HepG2 (cell line): ENCODE data around the gene TMEM9. TPM values are rescaled to one million over a fixed set of nuclear protein-coding genes. Genes with fewer than 3 reads are reported as not detected.

Experiments
- AFF4 ChIP-seq: sonication (generic); formaldehyde crosslinking; IDR thresholded peaks from 2 replicates; pipeline ENCODE4 v1.4.0; 2020; ENCODE audit warnings: missing genetic modification reagents
- HCFC1 ChIP-seq: fragments of 150-350 bp; IDR thresholded peaks from 2 replicates; pipeline ENCODE4 v1.6.1; 2014; ENCODE audit warnings: low read depth, low read length
- HMG20A ChIP-seq: IDR thresholded peaks from 2 replicates; pipeline ENCODE4 v1.6.1; 2016; ENCODE audit warnings: borderline replicate concordance
- HNF4A ChIP-seq: sonication (generic); formaldehyde crosslinking; IDR thresholded peaks from 2 replicates; pipeline ENCODE4 v1.4.0; 2020; ENCODE audit warnings: missing genetic modification reagents
- HNRNPUL1 ChIP-seq: fragments of 200-400 bp; formaldehyde crosslinking; IDR thresholded peaks from 2 replicates; pipeline ENCODE4 v1.6.1; 2017; ENCODE audit warnings: low read depth, mild to moderate bottlenecking, low read length, moderate library complexity
- KDM1A ChIP-seq: IDR thresholded peaks from 2 replicates; pipeline ENCODE4 v1.6.1; 2016; ENCODE audit warnings: missing compliant biosample characterization
- MAFF ChIP-seq: IDR thresholded peaks from 2 replicates; pipeline ENCODE4 v1.6.1; 2011; ENCODE audit warnings: low read depth, low read length, improper control_type of control experiment
- MED1 ChIP-seq: sonication (generic); formaldehyde crosslinking; IDR thresholded peaks from 2 replicates; pipeline ENCODE4 v1.4.0; 2020; ENCODE audit warnings: missing genetic modification reagents
- NFATC3 ChIP-seq: sonication (generic); formaldehyde crosslinking; IDR thresholded peaks from 2 replicates; pipeline ENCODE4 v1.5.1; 2020; ENCODE audit warnings: mild to moderate bottlenecking, missing genetic modification reagents
- PAWR ChIP-seq: sonication (generic); formaldehyde crosslinking; IDR thresholded peaks from 2 replicates; pipeline ENCODE4 v1.4.0; 2020; ENCODE audit warnings: missing genetic modification reagents, mild to moderate bottlenecking, borderline replicate concordance
- POLR2AphosphoS5 ChIP-seq: IDR thresholded peaks from 2 replicates; pipeline ENCODE4 v1.6.1; 2012; ENCODE audit warnings: low read depth, low read length
- RBAK ChIP-seq: sonication (generic); formaldehyde crosslinking; IDR thresholded peaks from 2 replicates; pipeline ENCODE4 v1.5.1; 2020; ENCODE audit warnings: mild to moderate bottlenecking, missing genetic modification reagents
- SAFB2 ChIP-seq: sonication (generic); formaldehyde crosslinking; IDR thresholded peaks from 2 replicates; pipeline ENCODE4 v1.5.1; 2020; ENCODE audit warnings: missing genetic modification reagents, low read depth, mild to moderate bottlenecking, borderline replicate concordance
- SNAPC2 ChIP-seq: sonication (generic); formaldehyde crosslinking; IDR thresholded peaks from 2 replicates; pipeline ENCODE4 v1.8.1; 2022; ENCODE audit warnings: mild to moderate bottlenecking, missing genetic modification reagents
- ZNF12 ChIP-seq: sonication (generic); formaldehyde crosslinking; IDR thresholded peaks from 2 replicates; pipeline ENCODE4 v1.5.0; 2020; ENCODE audit warnings: missing genetic modification reagents
- ZNF17 ChIP-seq: sonication (generic); formaldehyde crosslinking; IDR thresholded peaks from 2 replicates; pipeline ENCODE4 v1.5.0; 2020; ENCODE audit warnings: mild to moderate bottlenecking, missing genetic modification reagents
- ZNF224 ChIP-seq: sonication (generic); formaldehyde crosslinking; IDR thresholded peaks from 2 replicates; pipeline ENCODE4 v1.5.0; 2020; ENCODE audit warnings: mild to moderate bottlenecking, missing genetic modification reagents
- ZNF343 ChIP-seq: sonication (generic); formaldehyde crosslinking; IDR thresholded peaks from 2 replicates; pipeline ENCODE4 v1.4.0; 2020; ENCODE audit warnings: mild to moderate bottlenecking, missing genetic modification reagents
- ZNF598 ChIP-seq: sonication (generic); formaldehyde crosslinking; IDR thresholded peaks from 2 replicates; pipeline ENCODE4 v1.5.1; 2020; ENCODE audit warnings: mild to moderate bottlenecking, missing genetic modification reagents, borderline replicate concordance
- polyA plus RNA-seq, 8 experiments: library from polyadenylated mRNA; depleted of rRNA in 3 of 8; stranded (reverse) in 7 of 8; unstranded in 1 of 8; fragments of >200 nt; fragmentation: Illumina TruSeq in 4 of 8; extraction: Trizol in 4 of 8; gene quantifications; 2 replicates each; pipeline versions ENCODE4 v1.2.1 to v1.2.3, GENCODE V29; 2011 to 2016; ENCODE audit warnings: low read depth in 4 of 8, missing spikeins in 1 of 8, mixed read lengths in 1 of 8; ENCODE audit not compliant: insufficient read depth in 1 of 8
- total RNA-seq, 5 experiments: library from RNA; depleted of rRNA; stranded (reverse); fragments of >200 nt; fragmentation: Illumina TruSeq; extraction: Trizol; gene quantifications; 2 replicates each; pipeline ENCODE4 v1.2.3, GENCODE V29; 2016; ENCODE audit warnings: low read depth in 1 of 5
- TF ChIP-seq, protein P1 (sequence below): sonication (generic); formaldehyde crosslinking; conservative IDR thresholded peaks from 2 replicates; pipeline ENCODE4 v1.4.0; 2020; ENCODE audit warnings: missing genetic modification reagents
- TF ChIP-seq, protein P2 (sequence below): sonication (generic); formaldehyde crosslinking; conservative IDR thresholded peaks from 2 replicates; pipeline ENCODE4 v1.4.0; 2020; ENCODE audit warnings: mild to moderate bottlenecking, missing genetic modification reagents, moderate library complexity

TMEM9 gene
- total and polyA plus RNA-seq, 2 of the 13 experiments (the other 11 are each of a cell fraction or from before 2014, with no cell fraction given) = 60.9 to 102 TPM

DNA sequence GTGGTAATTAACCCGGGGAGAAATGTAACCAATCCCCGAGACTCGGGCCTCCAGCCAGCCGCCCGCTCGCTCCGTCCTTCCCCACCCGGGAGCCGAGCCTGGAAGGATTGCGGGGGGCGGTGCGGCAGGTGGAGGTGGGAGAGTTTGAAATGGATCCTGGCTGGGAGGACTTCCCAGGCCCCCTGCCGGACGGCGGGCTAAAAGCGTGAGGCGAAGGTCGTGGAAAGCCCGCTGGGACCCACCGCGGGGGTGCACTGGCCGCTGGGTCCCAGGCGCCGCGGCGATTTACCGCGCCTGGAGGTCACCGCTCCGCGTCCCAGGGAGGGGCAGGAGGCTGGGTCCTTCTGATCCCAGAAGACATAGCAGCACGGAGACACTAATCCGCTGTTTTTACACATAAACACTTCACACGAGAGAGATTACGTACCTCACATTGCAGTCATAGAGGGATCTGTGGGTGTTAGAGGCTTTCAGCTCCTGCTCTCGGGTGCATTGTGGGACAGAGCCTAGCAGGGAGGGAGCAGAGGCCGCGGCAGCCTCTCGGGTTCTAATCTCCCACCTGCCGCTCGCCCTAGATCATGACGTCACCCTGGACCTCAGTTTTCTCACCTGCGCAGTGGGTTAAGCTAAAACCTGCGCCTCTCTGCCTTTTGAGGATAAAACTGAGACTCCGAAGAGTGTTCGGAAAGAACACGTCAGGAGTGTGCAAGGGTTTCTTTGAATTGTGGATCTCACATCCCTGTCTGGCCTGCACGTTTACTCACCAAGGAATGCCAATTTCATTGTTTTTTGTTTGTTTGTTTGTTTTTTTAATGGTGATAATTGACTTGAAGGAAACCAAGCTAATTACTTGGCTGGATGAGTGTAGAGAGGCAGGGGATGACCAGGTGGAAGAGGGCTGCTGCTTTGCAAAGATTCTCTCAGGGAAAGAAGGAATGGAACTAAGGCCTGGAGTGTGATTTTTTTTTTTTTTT lies 17.1 kb upstream of the TMEM9 start (continued):
- TF ChIP-seq ZNF343 (CRISPR knock-in tag) (no peak), AFF4 (CRISPR knock-in tag) (no peak), MAFF (no peak), POLR2AphosphoS5 (no peak; the same call in 1 of the 2 replicates), ZNF224 (0 out of 2 replicates have a peak, but pooled peaks have one; percentile 5), SNAPC2 (CRISPR knock-in tag) (peak; percentile 2; the same call in 1 of the 2 replicates), HNRNPUL1 (no peak), KDM1A (CRISPR knock-in tag) (peak; percentile 94), SAFB2 (CRISPR knock-in tag) (0 out of 2 replicates have a peak, but pooled peaks have one; percentile 4), HCFC1 (no peak), ZNF12 (no peak; the same call in none of the 2 replicates), ZNF598 (CRISPR knock-in tag) (no peak), MED1 (CRISPR knock-in tag) (no peak; the same call in 1 of the 2 replicates), HMG20A (CRISPR knock-in tag) (no peak), NFATC3 (CRISPR knock-in tag) (no peak), ZNF17 (CRISPR knock-in tag) (no peak), PAWR (CRISPR knock-in tag) (0 out of 2 replicates have a peak, but pooled peaks have one; percentile 17), HNF4A (peak; percentile 2; the same call in 1 of the 2 replicates), RBAK (no peak)
- TF ChIP-seq, protein P1, sequence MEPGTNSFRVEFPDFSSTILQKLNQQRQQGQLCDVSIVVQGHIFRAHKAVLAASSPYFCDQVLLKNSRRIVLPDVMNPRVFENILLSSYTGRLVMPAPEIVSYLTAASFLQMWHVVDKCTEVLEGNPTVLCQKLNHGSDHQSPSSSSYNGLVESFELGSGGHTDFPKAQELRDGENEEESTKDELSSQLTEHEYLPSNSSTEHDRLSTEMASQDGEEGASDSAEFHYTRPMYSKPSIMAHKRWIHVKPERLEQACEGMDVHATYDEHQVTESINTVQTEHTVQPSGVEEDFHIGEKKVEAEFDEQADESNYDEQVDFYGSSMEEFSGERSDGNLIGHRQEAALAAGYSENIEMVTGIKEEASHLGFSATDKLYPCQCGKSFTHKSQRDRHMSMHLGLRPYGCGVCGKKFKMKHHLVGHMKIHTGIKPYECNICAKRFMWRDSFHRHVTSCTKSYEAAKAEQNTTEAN (CRISPR knock-in tag) = no peak
- TF ChIP-seq, protein P2, sequence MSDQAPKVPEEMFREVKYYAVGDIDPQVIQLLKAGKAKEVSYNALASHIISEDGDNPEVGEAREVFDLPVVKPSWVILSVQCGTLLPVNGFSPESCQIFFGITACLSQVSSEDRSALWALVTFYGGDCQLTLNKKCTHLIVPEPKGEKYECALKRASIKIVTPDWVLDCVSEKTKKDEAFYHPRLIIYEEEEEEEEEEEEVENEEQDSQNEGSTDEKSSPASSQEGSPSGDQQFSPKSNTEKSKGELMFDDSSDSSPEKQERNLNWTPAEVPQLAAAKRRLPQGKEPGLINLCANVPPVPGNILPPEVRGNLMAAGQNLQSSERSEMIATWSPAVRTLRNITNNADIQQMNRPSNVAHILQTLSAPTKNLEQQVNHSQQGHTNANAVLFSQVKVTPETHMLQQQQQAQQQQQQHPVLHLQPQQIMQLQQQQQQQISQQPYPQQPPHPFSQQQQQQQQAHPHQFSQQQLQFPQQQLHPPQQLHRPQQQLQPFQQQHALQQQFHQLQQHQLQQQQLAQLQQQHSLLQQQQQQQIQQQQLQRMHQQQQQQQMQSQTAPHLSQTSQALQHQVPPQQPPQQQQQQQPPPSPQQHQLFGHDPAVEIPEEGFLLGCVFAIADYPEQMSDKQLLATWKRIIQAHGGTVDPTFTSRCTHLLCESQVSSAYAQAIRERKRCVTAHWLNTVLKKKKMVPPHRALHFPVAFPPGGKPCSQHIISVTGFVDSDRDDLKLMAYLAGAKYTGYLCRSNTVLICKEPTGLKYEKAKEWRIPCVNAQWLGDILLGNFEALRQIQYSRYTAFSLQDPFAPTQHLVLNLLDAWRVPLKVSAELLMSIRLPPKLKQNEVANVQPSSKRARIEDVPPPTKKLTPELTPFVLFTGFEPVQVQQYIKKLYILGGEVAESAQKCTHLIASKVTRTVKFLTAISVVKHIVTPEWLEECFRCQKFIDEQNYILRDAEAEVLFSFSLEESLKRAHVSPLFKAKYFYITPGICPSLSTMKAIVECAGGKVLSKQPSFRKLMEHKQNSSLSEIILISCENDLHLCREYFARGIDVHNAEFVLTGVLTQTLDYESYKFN (CRISPR knock-in tag) = no peak; the same call in 1 of the 2 replicates
